MM.1S (cell line): Measurements from ENCODE around the gene GSTCD.

Experiments used
- DNase-seq: peaks from one replicate; pipeline ENCODE4 v3.0.0-alpha.2; 2015
- H2AFZ ChIP-seq: fragments of 300-600 bp; sonication (generic); 2 replicates; pipeline ENCODE4 v1.6.0; 2016; ENCODE audit warnings: antibody characterized with exemption, low read length
- H3F3A ChIP-seq: fragments of 300-600 bp; sonication (generic); 2 replicates; pipeline ENCODE4 v1.6.1; 2016; ENCODE audit warnings: mild to moderate bottlenecking, antibody characterized with exemption, low read length, moderate library complexity, mixed read lengths; ENCODE audit not compliant: insufficient read depth
- H3K27ac ChIP-seq: fragments of 300-600 bp; sonication (generic); 2 replicates; pipeline ENCODE4 v1.5.1; 2016; ENCODE audit warnings: mild to moderate bottlenecking, low read length
- H3K27me3 ChIP-seq: fragments of 300-600 bp; sonication (generic); replicated peaks from 2 replicates; pipeline ENCODE4 v1.6.0; 2016; ENCODE audit warnings: low read length; ENCODE audit not compliant: insufficient read depth
- H3K36me3 ChIP-seq: fragments of 300-600 bp; sonication (generic); replicated peaks from 2 replicates; pipeline ENCODE4 v1.6.1; 2016; ENCODE audit warnings: mild to moderate bottlenecking, low read length, mixed read lengths; ENCODE audit not compliant: insufficient read depth
- H3K4me1 ChIP-seq: fragments of 300-600 bp; sonication (generic); 2 replicates; pipeline ENCODE4 v1.6.1; 2016; ENCODE audit warnings: low read length, mixed read lengths
- H3K4me2 ChIP-seq: fragments of 300-600 bp; sonication (generic); 2 replicates; pipeline ENCODE4 v1.6.0; 2016; ENCODE audit warnings: low read depth, low read length
- H3K4me3 ChIP-seq: fragments of 300-600 bp; sonication (generic); 2 replicates; pipeline ENCODE4 v1.5.1; 2016; ENCODE audit warnings: low read length, mixed read lengths
- H3K79me2 ChIP-seq: fragments of 300-600 bp; sonication (generic); 2 replicates; pipeline ENCODE4 v1.6.1; 2016; ENCODE audit warnings: mixed run types, low read length, mixed read lengths
- H3K9ac ChIP-seq: fragments of 300-600 bp; sonication (generic); 2 replicates; pipeline ENCODE4 v1.6.1; 2016; ENCODE audit warnings: low read length, mixed read lengths
- H3K9me2 ChIP-seq: fragments of 300-600 bp; sonication (generic); replicated peaks from 2 replicates; pipeline ENCODE4 v1.6.1; 2016; ENCODE audit warnings: mild to moderate bottlenecking, low read length, mixed read lengths; ENCODE audit not compliant: insufficient read depth
- H3K9me3 ChIP-seq: fragments of 300-600 bp; sonication (generic); replicated peaks from 2 replicates; pipeline ENCODE4 v1.6.1; 2016; ENCODE audit warnings: mild to moderate bottlenecking, low read length, mixed read lengths; ENCODE audit not compliant: insufficient read depth
- H4K20me1 ChIP-seq: fragments of 300-600 bp; sonication (generic); 2 replicates; pipeline ENCODE4 v1.6.1; 2016; ENCODE audit warnings: mild to moderate bottlenecking, low read length, moderate library complexity, mixed read lengths; ENCODE audit not compliant: insufficient read depth
- EZH2 ChIP-seq: fragments of 300-600 bp; sonication (generic); optimal IDR thresholded peaks from 2 replicates; pipeline ENCODE3; 2017; ENCODE audit warnings: low read depth, mild to moderate bottlenecking, antibody characterized with exemption, low read length, mixed read lengths
- EZH2phosphoT487 ChIP-seq: fragments of 300-600 bp; sonication (generic); IDR thresholded peaks from 2 replicates; pipeline ENCODE4 v1.6.1; 2018; ENCODE audit warnings: antibody characterized with exemption, low read length
- TF ChIP-seq, protein P1 (sequence below): fragments of 300-600 bp; sonication (generic); IDR thresholded peaks from 2 replicates; pipeline ENCODE4 v1.5.1; 2016; ENCODE audit warnings: antibody characterized with exemption, low read length, mixed read lengths

The GSTCD gene

DNA sequence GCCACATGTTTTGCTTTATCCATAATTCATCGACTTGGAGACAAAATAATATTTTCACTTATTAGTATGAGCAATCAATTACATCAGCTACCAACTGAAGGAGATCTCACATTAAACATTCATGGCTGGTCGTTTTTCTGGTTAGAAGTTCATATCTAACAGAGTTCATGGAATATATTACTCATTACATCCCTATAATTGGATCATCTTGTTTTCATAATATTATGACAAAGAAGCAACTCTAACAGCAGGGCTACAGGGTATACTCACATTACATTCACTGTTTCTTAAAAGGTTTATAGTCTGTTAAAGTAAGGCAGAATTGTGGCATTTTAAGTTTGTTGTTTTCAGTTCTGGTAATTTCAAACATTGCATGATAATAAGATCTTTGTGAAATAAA lies 33.0 kb downstream of the GSTCD start:
- H3K9me2 ChIP-seq = no peaks in the 10 kb centered on the region
- no peaks in the 10 kb centered on the region for H3K79me2 ChIP-seq
- H3K4me3 ChIP-seq = no peak overlapping the region
- 0 out of 2 replicates have a peak, but pooled peaks cover 2% of the 10 kb centered on the region for H3K36me3 ChIP-seq
- H2AFZ ChIP-seq = no peak overlapping the region
- H3K4me2 ChIP-seq = no peak overlapping the region
- no peak overlapping the region for H3K9ac ChIP-seq
- TF ChIP-seq, protein P1, sequence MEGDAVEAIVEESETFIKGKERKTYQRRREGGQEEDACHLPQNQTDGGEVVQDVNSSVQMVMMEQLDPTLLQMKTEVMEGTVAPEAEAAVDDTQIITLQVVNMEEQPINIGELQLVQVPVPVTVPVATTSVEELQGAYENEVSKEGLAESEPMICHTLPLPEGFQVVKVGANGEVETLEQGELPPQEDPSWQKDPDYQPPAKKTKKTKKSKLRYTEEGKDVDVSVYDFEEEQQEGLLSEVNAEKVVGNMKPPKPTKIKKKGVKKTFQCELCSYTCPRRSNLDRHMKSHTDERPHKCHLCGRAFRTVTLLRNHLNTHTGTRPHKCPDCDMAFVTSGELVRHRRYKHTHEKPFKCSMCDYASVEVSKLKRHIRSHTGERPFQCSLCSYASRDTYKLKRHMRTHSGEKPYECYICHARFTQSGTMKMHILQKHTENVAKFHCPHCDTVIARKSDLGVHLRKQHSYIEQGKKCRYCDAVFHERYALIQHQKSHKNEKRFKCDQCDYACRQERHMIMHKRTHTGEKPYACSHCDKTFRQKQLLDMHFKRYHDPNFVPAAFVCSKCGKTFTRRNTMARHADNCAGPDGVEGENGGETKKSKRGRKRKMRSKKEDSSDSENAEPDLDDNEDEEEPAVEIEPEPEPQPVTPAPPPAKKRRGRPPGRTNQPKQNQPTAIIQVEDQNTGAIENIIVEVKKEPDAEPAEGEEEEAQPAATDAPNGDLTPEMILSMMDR = no peak
- TF ChIP-seq EZH2phosphoT487 (no peak), EZH2 (no peak)
- no peaks in the 10 kb centered on the region for H4K20me1 ChIP-seq
- no peaks in the 10 kb centered on the region for H3K9me3 ChIP-seq
- DNase-seq = no peak
- H3K27me3 ChIP-seq = no peaks in the 10 kb centered on the region
- no peak overlapping the region for H3K27ac ChIP-seq
- H3K4me1 ChIP-seq = no peaks in the 10 kb centered on the region
- H3F3A ChIP-seq = no peaks in the 10 kb centered on the region

DNA sequence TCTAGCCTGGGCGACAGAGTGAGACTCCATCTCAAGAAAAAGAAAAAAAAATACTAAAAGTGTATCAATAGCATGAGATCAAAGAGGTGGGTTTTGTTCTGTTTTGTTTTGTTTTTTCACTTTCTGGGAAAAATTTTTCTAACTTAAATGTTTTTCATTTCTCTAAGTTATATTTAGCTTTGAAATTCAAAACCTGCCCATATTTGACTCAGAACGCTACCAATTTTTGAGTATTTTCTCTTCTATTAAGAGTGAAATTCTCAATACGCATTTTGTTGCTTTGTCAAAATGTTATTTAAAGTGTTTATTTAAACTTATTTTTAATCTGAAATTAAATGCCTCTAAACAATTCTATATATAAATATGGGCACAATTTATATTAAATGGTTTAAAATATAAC lies 39.6 kb downstream of the GSTCD start:
- H3K27me3 ChIP-seq = no peaks in the 10 kb centered on the region
- no peaks in the 10 kb centered on the region for H3K9me2 ChIP-seq
- TF ChIP-seq EZH2phosphoT487 (no peak), EZH2 (no peak)
- TF ChIP-seq, protein P1 = no peak
- H3K79me2 ChIP-seq = no peaks in the 10 kb centered on the region
- H3F3A ChIP-seq = no peaks in the 10 kb centered on the region
- no peaks in the 10 kb centered on the region for H3K36me3 ChIP-seq
- DNase-seq = no peak
- H3K4me2 ChIP-seq = no peak overlapping the region
- H3K4me1 ChIP-seq = peaks cover 12% of the 10 kb centered on the region; the same call in 1 of the 2 replicates
- no peak overlapping the region for H3K27ac ChIP-seq
- no peak overlapping the region for H3K4me3 ChIP-seq
- H2AFZ ChIP-seq = no peak overlapping the region
- no peaks in the 10 kb centered on the region for H4K20me1 ChIP-seq
- no peaks in the 10 kb centered on the region for H3K9me3 ChIP-seq
- H3K9ac ChIP-seq = no peak overlapping the region

DNA sequence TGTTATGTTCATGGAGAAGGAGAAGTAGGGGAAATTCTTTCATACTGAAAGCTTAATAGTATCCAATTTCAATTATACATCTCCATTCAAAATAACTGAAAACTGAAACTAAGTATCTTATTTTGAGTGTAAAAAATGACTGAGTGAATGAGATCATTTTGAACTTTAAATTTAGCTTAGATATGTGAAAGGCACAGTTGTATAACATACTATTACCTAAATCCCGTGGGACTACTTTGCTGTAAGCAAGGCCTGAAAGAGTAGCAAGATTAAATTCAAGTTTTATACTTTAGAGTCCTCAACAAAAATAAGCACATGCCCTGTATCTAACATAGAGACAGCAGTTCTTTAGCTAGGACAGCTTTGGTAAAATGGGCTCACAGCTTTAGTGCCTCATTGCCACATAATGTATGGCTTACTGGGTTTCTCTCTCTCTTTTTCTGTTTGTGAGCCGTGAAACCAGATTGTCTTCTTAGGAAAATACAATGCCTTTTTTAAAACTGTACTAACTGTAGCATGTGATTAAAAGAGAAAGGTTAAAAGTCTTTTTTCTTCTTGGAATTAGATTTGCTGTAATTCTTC lies 43.2 kb downstream of the GSTCD start:
- no peak overlapping the region for H3K4me3 ChIP-seq

More for the DNA sequence above, 43.2 kb downstream of the GSTCD start:
- Histone ChIP-seq H3K79me2 (no peaks in the 10 kb centered on the region), H4K20me1 (no peaks in the 10 kb centered on the region), H3K9me2 (no peaks in the 10 kb centered on the region), H3K9me3 (no peaks in the 10 kb centered on the region), H3K36me3 (no peaks in the 10 kb centered on the region), H3K4me2 (peak overlapping the region; percentile 5; the same call in 1 of the 2 replicates), H3K9ac (no peak overlapping the region), H2AFZ (no peak overlapping the region), H3K27me3 (no peaks in the 10 kb centered on the region), H3F3A (no peaks in the 10 kb centered on the region), H3K4me1 (peaks cover 12% of the 10 kb centered on the region; the same call in 1 of the 2 replicates), H3K27ac (no peak overlapping the region)
- DNase-seq = no peak
- TF ChIP-seq, protein P1 = no peak
- no peak for TF ChIP-seq EZH2phosphoT487
- TF ChIP-seq EZH2 = no peak
